Testis (tissue), 3 donors: Measurements from ENCODE around the gene TAB2. TPM values are rescaled to one million over a fixed set of nuclear protein-coding genes. Genes with fewer than 3 reads are reported as not detected.

Experiments
- DNase-seq: peaks from one replicate; pipeline ENCODE4 v3.0.0-alpha.2; 2019
- H3K27ac ChIP-seq, 2 donors: fragments of 200-600 bp; sonication (generic); one replicate each; pipeline ENCODE4 v1.5.1; 2019
- H3K27me3 ChIP-seq: fragments of 200-600 bp; sonication (generic); one replicate; pipeline ENCODE4 v1.5.1; 2019
- H3K36me3 ChIP-seq: fragments of 200-600 bp; sonication (generic); one replicate; pipeline ENCODE4 v1.5.1; 2017; ENCODE audit warnings: low read depth; ENCODE audit errors: missing control alignments
- H3K4me1 ChIP-seq: fragments of 200-600 bp; sonication (generic); one replicate; pipeline ENCODE4 v1.5.1; 2019
- H3K4me3 ChIP-seq, 2 donors: fragments of 200-600 bp; sonication (generic); one replicate each; pipeline ENCODE4 v1.5.1; 2017 to 2019
- H3K9me3 ChIP-seq: fragments of 200-600 bp; sonication (generic); one replicate; pipeline ENCODE4 v1.5.1; 2017
- CTCF ChIP-seq, 3 experiments: fragments of 450-650 bp in 2 of 3; fragments of 200-600 bp in 1 of 3; sonication (generic) in 1 of 3; IDR thresholded peaks; one replicate each; pipeline ENCODE4 v1.5.1; 2016 to 2019; ENCODE audit warnings: antibody characterized with exemption in 3 of 3, mild to moderate bottlenecking in 2 of 3, moderate library complexity in 1 of 3
- POLR2A ChIP-seq: fragments of 450-650 bp; IDR thresholded peaks from one replicate; pipeline ENCODE4 v1.6.1; 2017; ENCODE audit warnings: antibody characterized with exemption, mild to moderate bottlenecking, moderate library complexity
- WGBS, 2 donors: methylation state at CpG; one replicate each; pipeline ENCODE4 v1.1.5; 2018; 5-methylcytosine and 5-hydroxymethylcytosine counted together
- intact Hi-C: fragments of 100-400 bp; cut with DNase I; formaldehyde crosslinking; loops from one replicate; pipeline ENCODE4 v1.15.1; 2023; ENCODE audit warnings: low total_unique reads
- polyA plus RNA-seq: library from polyadenylated mRNA; stranded (reverse); fragments of 350-450 nt; fragmentation: Illumina TruSeq; extraction: RNeasy Lipid Tissue Mini Kit (QIAGEN cat#74804); gene quantifications from one replicate; pipeline ENCODE4 v1.2.3, GENCODE V29; 2014; ENCODE audit warnings: low read depth, low replicate concordance; ENCODE audit not compliant: insufficient read depth
- total RNA-seq, 2 donors: library from RNA; depleted of rRNA; stranded (reverse); fragments of >200 nt; gene quantifications; one replicate each; pipeline ENCODE4 v1.2.3, GENCODE V29; 2016

The TAB2 gene
- total and polyA plus RNA-seq, 3 donors from 2014 or later = 45.1 to 84.7 (median 61.0) TPM

- TF ChIP-seq CTCF (IDR thresholded peaks at IDR 0.05) = no peak
- TF ChIP-seq POLR2A = no peak
- intact Hi-C loops = no loop called here
- H3K4me3 ChIP-seq = no peak overlapping the region
- peak overlapping the region in 1 of 2 donors; percentile 21 for H3K27ac ChIP-seq
- no peaks in the 10 kb centered on the region for H3K9me3 ChIP-seq
- no peaks in the 10 kb centered on the region for H3K36me3 ChIP-seq
- no peak for DNase-seq
- 35 to 42% methylated on average over 2 of the region's 2 CpGs for WGBS, 2 donors
- H3K27me3 ChIP-seq = no peaks in the 10 kb centered on the region
- peaks cover 34% of the 10 kb centered on the region for H3K4me1 ChIP-seq
Measured at GRCh38 chr6:149323925-149324324, 6.4 kb downstream of the TAB2 start.

GRCh38 chr6:149324428-149324827 is 6.9 kb downstream of the TAB2 start:
- H3K4me3 ChIP-seq = no peak overlapping the region
- no peaks in the 10 kb centered on the region for H3K9me3 ChIP-seq
- TF ChIP-seq POLR2A (no peak), CTCF (IDR thresholded peaks at IDR 0.05) (no peak)
- no peaks in the 10 kb centered on the region for H3K36me3 ChIP-seq
- H3K27me3 ChIP-seq = no peaks in the 10 kb centered on the region
- DNase-seq = peak; percentile 17
- peak overlapping the region in 1 of 2 donors; percentile 21 for H3K27ac ChIP-seq
- intact Hi-C loops = no loop called here
- peaks cover 31% of the 10 kb centered on the region for H3K4me1 ChIP-seq

GRCh38 chr6:149325648-149326236 is 8.2 kb downstream of the TAB2 start:
- WGBS, 2 donors = 82 to 87% methylated on average over 3 of the region's 3 CpGs

GRCh38 chr6:149327638-149328037 is 10.1 kb downstream of the TAB2 start:
- no peak for DNase-seq
- 86 to 87% methylated on average over 2 of the region's 2 CpGs for WGBS, 2 donors
- Histone ChIP-seq H3K9me3 (no peaks in the 10 kb centered on the region), H3K27me3 (no peaks in the 10 kb centered on the region), H3K27ac (no peak overlapping the region), H3K4me1 (peaks cover 18% of the 10 kb centered on the region), H3K36me3 (no peaks in the 10 kb centered on the region), H3K4me3 (no peak overlapping the region)
- intact Hi-C loops = loop anchor here (5.0 kb wide), 1 partner anchor 100 kb away; no protein-coding TSS in a partner anchor
- TF ChIP-seq CTCF (IDR thresholded peaks at IDR 0.05) (no peak), POLR2A (no peak)

More at GRCh38 chr6:149325648-149326236, 8.2 kb downstream of the TAB2 start:
- H3K9me3 ChIP-seq = no peaks in the 10 kb centered on the region
- H3K4me1 ChIP-seq = peaks cover 21% of the 10 kb centered on the region
- intact Hi-C loops = loop anchor here (5.0 kb wide), 1 partner anchor 102 kb away; no protein-coding TSS in a partner anchor
- no peaks in the 10 kb centered on the region for H3K27me3 ChIP-seq
- no peak overlapping the region for H3K4me3 ChIP-seq
- H3K27ac ChIP-seq = no peak overlapping the region
- TF ChIP-seq POLR2A = no peak
- TF ChIP-seq CTCF (IDR thresholded peaks at IDR 0.05) = no peak
- no peaks in the 10 kb centered on the region for H3K36me3 ChIP-seq
- DNase-seq = no peak

- no peaks in the 10 kb centered on the region for H3K27me3 ChIP-seq
- intact Hi-C loops = loop anchor here (5.0 kb wide), 1 partner anchor 99 kb away; no protein-coding TSS in a partner anchor
- no peak for DNase-seq
- TF ChIP-seq CTCF (IDR thresholded peaks at IDR 0.05) = no peak
- TF ChIP-seq POLR2A = no peak
- 95 to 96% methylated on average over 4 of the region's 4 CpGs for WGBS, 2 donors
- no peaks in the 10 kb centered on the region for H3K9me3 ChIP-seq
- H3K27ac ChIP-seq = no peak overlapping the region
- H3K36me3 ChIP-seq = no peaks in the 10 kb centered on the region
- H3K4me3 ChIP-seq = no peak overlapping the region
- peaks cover 18% of the 10 kb centered on the region for H3K4me1 ChIP-seq
Measured at GRCh38 chr6:149328083-149328482, 10.6 kb downstream of the TAB2 start.
